ENCODE data around the gene LRBA.
A peak's percentile ranks its signal among the peaks of the same experiment; 100 is the strongest.

LRBA gene

DNA sequence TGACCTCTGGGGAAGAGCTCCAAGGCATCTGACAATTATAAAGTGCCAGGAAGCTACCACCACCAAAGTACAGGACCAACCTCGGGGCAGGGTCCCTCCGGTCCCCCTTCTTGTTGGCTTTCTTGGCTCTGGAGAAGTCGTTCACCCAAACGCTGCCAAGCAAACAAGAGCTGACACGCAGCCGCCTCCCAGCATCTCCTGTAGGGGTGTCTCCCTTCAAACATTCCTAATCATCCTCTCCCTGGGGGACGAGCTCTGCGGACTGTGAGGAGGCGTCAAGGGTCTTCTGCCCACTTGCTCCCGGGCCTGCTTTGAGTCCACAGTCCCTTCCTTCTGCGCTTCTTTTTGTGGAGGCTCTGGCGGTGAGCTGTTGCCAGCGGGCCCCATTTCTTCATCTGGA is 592.0 kb downstream of the LRBA start:
- Histone ChIP-seq H3K4me2 (no peak overlapping the region), H3K36me3 (peaks cover 9% of the 10 kb centered on the region; the same call in 1 of the 2 replicates), H3K9ac (no peak overlapping the region), H3K4me3 (no peak overlapping the region), H4K20me1 (no peaks in the 10 kb centered on the region), H3K4me1 (no peaks in the 10 kb centered on the region), H3K9me3 (no peaks in the 10 kb centered on the region), H3K27me3 (no peaks in the 10 kb centered on the region), H3K27ac (no peak overlapping the region)
- TF ChIP-seq Cebpa-rat (IDR thresholded peaks at IDR 0.05), result no peak

DNA sequence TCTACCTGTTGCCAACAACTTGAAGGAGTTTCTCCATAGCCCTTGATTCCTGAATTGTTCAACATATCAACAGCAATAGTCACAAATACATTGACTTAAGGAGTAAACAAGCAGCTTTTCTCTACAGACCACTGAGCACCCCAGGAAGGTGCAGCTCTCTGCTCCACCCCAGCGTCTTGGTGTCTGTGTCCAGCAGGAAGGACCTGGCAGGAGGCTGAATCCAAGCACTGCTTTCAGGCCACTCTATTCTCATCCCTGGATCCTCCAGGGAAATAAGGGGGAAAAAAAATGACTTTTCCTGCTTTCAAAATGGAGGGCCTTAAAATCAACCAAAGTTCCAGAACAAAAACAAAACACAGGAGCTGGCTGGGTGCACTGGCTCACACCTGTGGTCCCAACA is 593.5 kb downstream of the LRBA start:
- Histone ChIP-seq H3K4me1 (no peaks in the 10 kb centered on the region), H3K27me3 (no peaks in the 10 kb centered on the region), H3K4me2 (no peak overlapping the region), H3K9ac (no peak overlapping the region), H3K4me3 (no peak overlapping the region), H3K27ac (no peak overlapping the region), H4K20me1 (no peaks in the 10 kb centered on the region), H3K36me3 (peaks cover 9% of the 10 kb centered on the region; the same call in 1 of the 2 replicates), H3K9me3 (no peaks in the 10 kb centered on the region)
- no peak for TF ChIP-seq Cebpa-rat (IDR thresholded peaks at IDR 0.05)

DNA sequence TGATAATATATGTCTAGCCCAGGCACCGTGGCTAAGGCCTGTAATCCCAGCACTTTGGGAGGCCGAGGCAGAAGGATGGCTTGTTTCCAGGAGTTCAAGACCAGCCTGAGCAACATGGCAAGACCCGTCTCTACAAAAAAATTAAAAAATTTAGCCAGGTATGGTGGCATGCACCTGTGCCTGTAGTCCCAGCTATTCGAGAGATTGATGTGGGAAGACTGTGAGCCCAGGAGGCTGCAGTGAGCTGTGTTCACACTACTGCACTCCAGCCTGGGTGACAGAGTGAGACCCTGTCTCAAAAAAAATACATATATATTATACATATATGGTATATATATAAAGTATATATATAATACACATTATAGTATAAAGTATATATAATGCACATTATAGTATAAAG is 595.1 kb downstream of the LRBA start:
- Histone ChIP-seq H3K9ac (no peak overlapping the region), H3K4me2 (no peak overlapping the region), H3K27ac (no peak overlapping the region), H3K4me3 (no peak overlapping the region), H3K36me3 (peaks cover 9% of the 10 kb centered on the region; the same call in 1 of the 2 replicates), H3K27me3 (no peaks in the 10 kb centered on the region), H3K4me1 (no peaks in the 10 kb centered on the region), H4K20me1 (no peaks in the 10 kb centered on the region), H3K9me3 (no peaks in the 10 kb centered on the region)
- TF ChIP-seq Cebpa-rat (IDR thresholded peaks at IDR 0.05), result no peak

DNA sequence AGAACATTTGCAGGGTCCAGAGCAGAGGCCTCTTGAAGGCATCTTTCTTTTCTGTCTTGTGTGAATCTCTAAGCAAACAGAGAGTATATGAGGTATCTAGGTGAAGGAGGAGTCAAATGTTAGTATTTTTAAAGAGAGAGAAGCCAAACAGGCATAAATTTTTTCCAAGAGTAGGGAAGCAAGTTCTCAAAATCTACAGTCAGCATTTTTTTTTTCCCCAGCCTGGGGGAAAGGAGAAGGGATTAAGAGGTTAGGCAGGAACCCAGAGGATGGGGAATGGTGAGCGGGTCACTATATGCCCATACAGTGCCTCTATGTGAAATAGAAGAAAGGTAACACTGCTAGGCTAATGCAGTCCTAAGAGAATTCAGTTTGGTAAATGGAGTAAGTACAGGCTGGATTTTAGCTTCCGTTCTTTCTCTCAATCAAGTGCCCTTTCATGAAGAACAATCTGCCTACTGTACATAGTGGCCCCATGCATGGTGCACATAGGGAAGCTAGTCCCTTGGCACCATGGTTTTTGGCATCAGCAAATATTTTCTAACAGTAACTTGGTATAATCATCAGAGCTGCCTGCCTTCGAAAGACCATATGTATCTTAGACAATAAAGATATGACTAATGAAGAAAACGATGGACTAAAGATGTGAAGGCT is 596.2 kb downstream of the LRBA start:
- H3K27me3 ChIP-seq, result no peaks in the 10 kb centered on the region
- H3K4me2 ChIP-seq, result no peak overlapping the region
- TF ChIP-seq Cebpa-rat (IDR thresholded peaks at IDR 0.05), result no peak
- no peak overlapping the region for H3K4me3 ChIP-seq
- no peaks in the 10 kb centered on the region for H3K9me3 ChIP-seq
- no peaks in the 10 kb centered on the region for H3K4me1 ChIP-seq
- peaks cover 9% of the 10 kb centered on the region; the same call in 1 of the 2 replicates for H3K36me3 ChIP-seq
- H4K20me1 ChIP-seq, result no peaks in the 10 kb centered on the region
- no peak overlapping the region for H3K9ac ChIP-seq
- no peak overlapping the region for H3K27ac ChIP-seq

DNA sequence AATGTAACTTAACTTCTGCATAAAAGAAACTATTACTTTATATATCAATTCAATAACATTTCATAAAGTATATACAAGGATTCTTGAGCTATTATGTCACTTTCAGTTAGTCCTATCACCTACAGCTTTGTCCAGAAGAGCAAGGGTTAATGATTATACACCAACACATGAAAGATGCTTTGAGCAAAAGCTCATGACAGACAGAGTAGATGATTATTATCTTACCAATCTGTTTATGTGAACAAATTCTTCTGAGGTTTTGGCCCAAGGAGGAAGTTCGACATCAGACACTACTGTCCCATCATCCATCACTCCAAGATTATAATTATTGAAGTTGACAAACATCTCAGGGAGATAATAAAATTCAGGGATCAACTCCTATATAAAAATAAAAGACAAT is 599.9 kb downstream of the LRBA start:
- H3K9ac ChIP-seq, result no peak overlapping the region

DNA sequence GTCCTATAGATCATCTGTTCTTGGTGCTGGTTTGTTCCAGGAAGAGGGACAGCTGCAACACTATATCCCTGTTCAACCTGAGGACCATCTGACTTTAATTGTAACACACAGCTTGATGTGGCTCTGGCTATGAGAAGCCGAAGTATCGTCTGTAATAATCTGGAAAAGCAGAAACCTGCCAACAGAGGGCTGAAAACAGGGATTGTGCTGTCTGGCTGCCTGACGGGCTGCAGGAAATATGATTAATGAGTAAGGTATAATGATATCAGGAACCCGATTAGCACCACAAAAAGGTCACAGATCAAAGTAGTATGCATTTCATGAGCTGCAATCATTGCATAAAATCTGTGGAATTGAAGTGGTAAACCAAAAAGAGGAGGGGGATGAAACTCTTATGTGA is 603.6 kb downstream of the LRBA start:
- no peaks in the 10 kb centered on the region for H3K36me3 ChIP-seq
- H3K27me3 ChIP-seq, result no peaks in the 10 kb centered on the region
- no peak overlapping the region for H3K9ac ChIP-seq
- no peaks in the 10 kb centered on the region for H3K9me3 ChIP-seq
- no peak overlapping the region for H3K4me2 ChIP-seq
- H3K4me1 ChIP-seq, result no peaks in the 10 kb centered on the region
- H3K4me3 ChIP-seq, result no peak overlapping the region
- no peak overlapping the region for H3K27ac ChIP-seq
- TF ChIP-seq Cebpa-rat (IDR thresholded peaks at IDR 0.05), result no peak
- H4K20me1 ChIP-seq, result no peaks in the 10 kb centered on the region

More for the DNA sequence above, 599.9 kb downstream of the LRBA start:
- Histone ChIP-seq H3K4me1 (no peaks in the 10 kb centered on the region), H3K4me2 (no peak overlapping the region), H3K27ac (no peak overlapping the region), H3K27me3 (no peaks in the 10 kb centered on the region), H3K4me3 (no peak overlapping the region), H3K9me3 (no peaks in the 10 kb centered on the region), H4K20me1 (no peaks in the 10 kb centered on the region), H3K36me3 (no peaks in the 10 kb centered on the region)
- no peak for TF ChIP-seq Cebpa-rat (IDR thresholded peaks at IDR 0.05)

DNA sequence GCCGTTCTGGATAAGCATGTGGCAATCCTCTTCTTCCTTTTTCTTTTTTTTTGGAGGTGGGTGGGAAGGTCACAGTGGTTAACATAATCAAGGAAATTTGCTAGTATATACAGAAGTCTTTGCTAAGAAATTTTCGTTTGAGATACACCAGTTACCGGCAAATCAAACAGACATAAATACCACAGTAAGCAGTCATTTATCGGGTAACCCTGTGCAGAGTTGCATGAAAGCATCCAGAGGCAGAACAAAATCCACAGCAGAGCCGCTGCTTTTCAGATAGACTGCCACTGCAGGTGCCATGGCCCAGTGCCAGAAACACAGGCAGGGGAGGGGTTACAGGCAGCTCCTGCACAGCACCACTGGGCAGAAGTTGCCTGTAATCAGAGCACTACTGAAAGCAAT is 612.2 kb downstream of the LRBA start:
- Histone ChIP-seq H3K27ac (no peak overlapping the region), H3K4me2 (peak overlapping the region; percentile 47), H3K4me1 (peaks cover 16% of the 10 kb centered on the region), H3K9me3 (no peaks in the 10 kb centered on the region), H3K36me3 (no peaks in the 10 kb centered on the region), H4K20me1 (no peaks in the 10 kb centered on the region), H3K9ac (no peak overlapping the region), H3K4me3 (no peak overlapping the region), H3K27me3 (no peaks in the 10 kb centered on the region)
- no peak for TF ChIP-seq Cebpa-rat (IDR thresholded peaks at IDR 0.05)

DNA sequence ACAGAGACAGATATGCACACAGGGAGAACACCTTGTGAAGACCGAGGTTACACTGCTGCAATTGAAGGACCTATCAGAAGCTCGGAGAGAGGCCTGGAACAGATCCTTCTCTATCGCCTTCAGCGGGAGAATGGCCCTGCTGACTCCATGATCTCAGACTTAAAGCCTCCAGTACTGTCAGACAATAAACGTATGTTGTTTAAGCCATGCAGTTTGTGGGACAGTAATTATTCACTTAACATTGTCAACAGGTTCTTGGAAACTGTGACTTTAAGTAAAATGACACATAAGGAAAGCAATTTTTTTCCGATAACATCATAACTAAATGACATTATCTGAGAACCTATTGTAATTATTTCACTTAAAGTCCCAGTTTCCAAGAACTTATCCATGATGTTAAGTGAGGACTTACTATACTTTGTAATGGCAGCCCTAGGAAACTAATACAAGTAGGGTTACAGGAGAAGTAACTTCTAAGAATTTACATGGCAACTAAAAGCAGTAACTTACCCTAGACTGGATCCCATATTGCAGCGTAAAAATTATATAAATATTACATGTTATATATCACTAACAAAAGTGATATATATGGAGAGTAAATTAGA is 613.9 kb downstream of the LRBA start:
- Histone ChIP-seq H3K9me3 (no peaks in the 10 kb centered on the region), H3K36me3 (no peaks in the 10 kb centered on the region), H3K4me1 (peaks cover 16% of the 10 kb centered on the region), H4K20me1 (no peaks in the 10 kb centered on the region), H3K4me3 (no peak overlapping the region), H3K27me3 (no peaks in the 10 kb centered on the region), H3K4me2 (no peak overlapping the region), H3K27ac (no peak overlapping the region), H3K9ac (no peak overlapping the region)
- TF ChIP-seq Cebpa-rat (IDR thresholded peaks at IDR 0.05), result no peak

DNA sequence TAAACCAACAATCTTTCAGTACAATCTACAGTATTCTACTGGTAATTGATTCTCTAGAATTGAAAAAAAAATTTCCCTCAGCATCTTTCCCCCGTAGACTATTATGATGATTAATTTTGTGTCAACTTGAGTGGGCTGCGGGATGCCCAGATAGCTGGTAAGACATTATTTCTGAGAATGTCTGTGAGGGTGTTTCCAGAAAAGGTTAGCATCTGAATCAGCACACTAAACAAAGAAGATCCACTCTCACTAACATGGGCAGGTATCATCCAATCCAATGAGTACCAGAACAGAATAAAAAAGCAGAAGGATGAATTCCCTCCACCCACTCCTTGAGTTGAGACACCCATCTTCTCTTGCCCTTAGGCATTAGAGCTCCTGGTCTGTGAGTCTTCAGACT is 619.2 kb downstream of the LRBA start:
- Histone ChIP-seq H3K4me3 (no peak overlapping the region), H3K27ac (no peak overlapping the region), H3K9me3 (peaks cover 9% of the 10 kb centered on the region; the same call in 1 of the 2 replicates), H3K27me3 (no peaks in the 10 kb centered on the region), H3K9ac (no peak overlapping the region), H3K4me2 (no peak overlapping the region), H4K20me1 (no peaks in the 10 kb centered on the region), H3K36me3 (no peaks in the 10 kb centered on the region), H3K4me1 (no peaks in the 10 kb centered on the region)
- TF ChIP-seq Cebpa-rat (IDR thresholded peaks at IDR 0.05), result no peak

DNA sequence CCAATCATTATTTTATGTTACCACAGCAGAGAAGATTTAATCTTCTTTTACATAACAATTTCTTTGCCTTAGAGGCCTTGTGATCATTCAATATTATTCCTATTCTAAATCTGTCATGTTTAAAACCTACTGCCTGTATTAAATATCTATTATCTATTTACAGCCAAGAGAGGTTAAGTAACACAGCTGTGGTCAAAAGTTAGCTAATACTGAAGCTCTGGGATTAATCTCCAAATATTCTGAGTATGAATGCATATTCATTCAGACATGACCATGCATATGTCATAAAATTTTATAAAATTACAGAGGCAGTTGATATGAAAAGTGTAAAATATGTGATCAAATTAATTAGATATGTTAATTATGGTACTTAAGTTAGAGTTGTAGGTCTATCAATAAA is 621.0 kb downstream of the LRBA start:
- Histone ChIP-seq H3K9me3 (peaks cover 9% of the 10 kb centered on the region; the same call in 1 of the 2 replicates), H3K4me1 (no peaks in the 10 kb centered on the region), H3K27ac (no peak overlapping the region), H3K27me3 (no peaks in the 10 kb centered on the region), H3K4me3 (no peak overlapping the region), H3K4me2 (no peak overlapping the region), H3K36me3 (no peaks in the 10 kb centered on the region), H4K20me1 (no peaks in the 10 kb centered on the region), H3K9ac (no peak overlapping the region)
- no peak for TF ChIP-seq Cebpa-rat (IDR thresholded peaks at IDR 0.05)
